Epidermal melanocyte (primary cell): ENCODE results near the gene MFAP2.
"Not testable (repeated sequence)": the region's sequence is repeated elsewhere in the genome, so short reads cannot be mapped to it uniquely, and the experiment has no call there.

ENCODE experiments used
- DNase-seq: peaks from one replicate; pipeline ENCODE4 v3.0.0; 2011; ENCODE audit warnings: low spot score; ENCODE audit not compliant: insufficient read length

The MFAP2 gene

GRCh38 chr1:16964169-16964568 is 16.3 kb downstream of the MFAP2 start:
- not testable (repeated sequence) for DNase-seq

- no peak for DNase-seq
Measured at GRCh38 chr1:16961297-16962133, 18.9 kb downstream of the MFAP2 start.

- peak; percentile 48 for DNase-seq
Measured at GRCh38 chr1:16960560-16961296, 19.7 kb downstream of the MFAP2 start.

GRCh38 chr1:16958475-16958874 is 21.9 kb downstream of the MFAP2 start:
- DNase-seq, result no peak

GRCh38 chr1:16957731-16958130 is 22.7 kb downstream of the MFAP2 start:
- no peak for DNase-seq

GRCh38 chr1:16956775-16957174 is 23.6 kb downstream of the MFAP2 start:
- no peak for DNase-seq

GRCh38 chr1:16955186-16955585 is 25.2 kb downstream of the MFAP2 start:
- DNase-seq, result no peak

- no peak for DNase-seq
Measured at GRCh38 chr1:16954579-16954978, 25.8 kb downstream of the MFAP2 start.

- DNase-seq, result not testable (repeated sequence)
Measured at GRCh38 chr1:16952376-16952775, 28.0 kb downstream of the MFAP2 start.

GRCh38 chr1:16949026-16949425 is 31.4 kb downstream of the MFAP2 start:
- not testable (repeated sequence) for DNase-seq

GRCh38 chr1:16948282-16948891 is 32.0 kb downstream of the MFAP2 start:
- DNase-seq, result not testable (repeated sequence)

GRCh38 chr1:16946646-16947045 is 33.8 kb downstream of the MFAP2 start:
- no peak for DNase-seq

GRCh38 chr1:16946185-16946584 is 34.2 kb downstream of the MFAP2 start:
- DNase-seq, result not testable (repeated sequence)

- not testable (repeated sequence) for DNase-seq
Measured at GRCh38 chr1:16945512-16945911, 34.9 kb downstream of the MFAP2 start.

- DNase-seq, result no peak
Measured at GRCh38 chr1:16944038-16944437, 36.4 kb downstream of the MFAP2 start.

GRCh38 chr1:16939386-16940180 is 40.8 kb downstream of the MFAP2 start:
- DNase-seq, result not testable (repeated sequence)

- no peak for DNase-seq
Measured at GRCh38 chr1:16938351-16939321, 41.8 kb downstream of the MFAP2 start.

- not testable (repeated sequence) for DNase-seq
Measured at GRCh38 chr1:16936580-16936979, 43.8 kb downstream of the MFAP2 start.

- DNase-seq, result not testable (repeated sequence)
Measured at GRCh38 chr1:16933945-16934344, 46.5 kb downstream of the MFAP2 start.
